Loucy (cell line): Measurements from ENCODE around the gene ICAM5.

Source experiments
- CTCF ChIP-seq: fragments of 200-600 bp; sonication (generic); conservative IDR thresholded peaks from 2 replicates; pipeline ENCODE4 v1.5.1; 2014; ENCODE audit warnings: mild to moderate bottlenecking, antibody characterized with exemption, low read length
- EZH2phosphoT487 ChIP-seq: fragments of 200-600 bp; IDR thresholded peaks from 2 replicates; pipeline ENCODE4 v1.6.1; 2018; ENCODE audit warnings: antibody characterized with exemption, mild to moderate bottlenecking, moderate library complexity, borderline replicate concordance

- TF ChIP-seq CTCF: no peak
- no peak for TF ChIP-seq EZH2phosphoT487
Observed at GRCh38 chr19:10294368-10294697, 4.6 kb downstream of the ICAM5 start.
